ENCODE measurements around the gene ATP5F1B. TPM values are rescaled to one million over a fixed set of nuclear protein-coding genes. Genes with fewer than 3 reads are reported as not detected.

ATP5F1B gene
- total and polyA plus RNA-seq, 9 of the 15 experiments (the other 6 are each of a cell fraction or from before 2014, with no cell fraction given): 908 to 3,125 (median 1,482) TPM

GRCh38 chr12:56687223-56688128 is 41.7 kb upstream of the ATP5F1B start (continued):
- TF ChIP-seq REST (IDR thresholded peaks at IDR 0.05; ENCODE audit: borderline replicate concordance) (no peak), REST (CRISPR knock-in tag; IDR thresholded peaks at IDR 0.05; ENCODE audit: low read depth) (no peak), ZNF695 (CRISPR knock-in tag; IDR thresholded peaks at IDR 0.05) (no peak), E2F5 (CRISPR knock-in tag; IDR thresholded peaks at IDR 0.05) (no peak), CLOCK (CRISPR knock-in tag; IDR thresholded peaks at IDR 0.05; ENCODE audit: borderline replicate concordance) (no peak), RBM15 (IDR thresholded peaks at IDR 0.05; ENCODE audit: insufficient read depth, low read length) (no peak), GTF2E2 (tag; IDR thresholded peaks at IDR 0.05) (no peak; the same call in 1 of the 2 replicates), PYGO2 (tag; IDR thresholded peaks at IDR 0.05) (no peak), WHSC1 (IDR thresholded peaks at IDR 0.05; ENCODE audit: low read length) (no peak), CBFA2T2 (conservative IDR thresholded peaks at IDR 0.05) (no peak), TCF7 (IDR thresholded peaks at IDR 0.05; ENCODE audit: borderline replicate concordance) (no peak), POLR2G (IDR thresholded peaks at IDR 0.05; ENCODE audit: low read depth, low read length) (no peak), NR2C1 (IDR thresholded peaks at IDR 0.05) (no peak), NR2C1 (tag; IDR thresholded peaks at IDR 0.05) (no peak), ZNF311 (CRISPR knock-in tag; IDR thresholded peaks at IDR 0.05) (no peak), MAFF (IDR thresholded peaks at IDR 0.05; ENCODE audit: low read length) (no peak), CBX2 (IDR thresholded peaks at IDR 0.05; ENCODE audit: insufficient read depth, low read length, poor library complexity, severe bottlenecking) (no peak)
